Uterus (tissue), 2 donors: ENCODE results near the gene PLA2G1B.

ENCODE experiments used
- CTCF ChIP-seq, 4 experiments: fragments of 200-600 bp in 2 of 4; fragments of 450-650 bp in 2 of 4; sonication (generic) in 2 of 4; IDR thresholded peaks; one replicate each; pipeline ENCODE4 v1.5.1; 2016 to 2019; ENCODE audit warnings: antibody characterized with exemption in 4 of 4, mild to moderate bottlenecking in 2 of 4, moderate library complexity in 1 of 4
- POLR2A ChIP-seq, 2 donors: fragments of 450-650 bp; IDR thresholded peaks; one replicate each; pipeline ENCODE4 v1.6.1; 2016; ENCODE audit warnings: antibody characterized with exemption in 2 of 2, mild to moderate bottlenecking in 1 of 2, moderate library complexity in 1 of 2

GRCh38 chr12:120317224-120318105 lies 10.1 kb downstream of the PLA2G1B start:
- TF ChIP-seq CTCF (IDR thresholded peaks at IDR 0.05), result peak; percentile 52 to 75 (median 67)
- TF ChIP-seq POLR2A (IDR thresholded peaks at IDR 0.05), result peak; percentile 91 to 93
